ENCODE measurements around the gene LSAMP. TPM values are rescaled to one million over a fixed set of nuclear protein-coding genes. Genes with fewer than 3 reads are reported as not detected.

Gene LSAMP
- total RNA-seq, 1 experiment from 2014 or later, result 0.90 TPM

- no peak overlapping the region for H3K23ac ChIP-seq (ENCODE audit: insufficient read length, low read depth, low read length)
- Mint-ChIP-seq H3K27me3 (ENCODE audit: low read depth) (no peaks in the 10 kb centered on the region), H3K9me3 (no peaks in the 10 kb centered on the region), H3K27ac (no peak overlapping the region; a peak in 1 of 7 replicates), H3K36me3 (ENCODE audit: insufficient read depth in 1 of 3, low read depth in 3 of 3) (no peaks in the 10 kb centered on the region), H3K4me3 (no peak overlapping the region), H3K4me1 (peaks cover 14 to 29% of the 10 kb centered on the region in 2 experiments)
- no peaks in the 10 kb centered on the region for H3K4me1 ChIP-seq (ENCODE audit: insufficient read depth, low read length)
- no peak overlapping the region for H2BK5ac ChIP-seq (ENCODE audit: insufficient read length, low read length)
- no peak overlapping the region for H4K5ac ChIP-seq (ENCODE audit: insufficient read length, low read depth, low read length)
- no peak overlapping the region for H2BK120ac ChIP-seq (ENCODE audit: low read depth, low read length, poor library complexity, severe bottlenecking)
- no peak for DNase-seq
- H2BK15ac ChIP-seq (ENCODE audit: low read depth, low read length), result no peak overlapping the region
- no peak overlapping the region for H2AFZ ChIP-seq (ENCODE audit: low read length)
- H3K18ac ChIP-seq (ENCODE audit: insufficient read length, low read depth, low read length), result no peak overlapping the region
- no peak overlapping the region for H3K27ac ChIP-seq (ENCODE audit: insufficient read length, low read depth, low read length)
- H3T11ph ChIP-seq (ENCODE audit: low read length), result no peak overlapping the region
- H3K4me2 ChIP-seq (ENCODE audit: insufficient read depth, insufficient read length, low read length), result no peak overlapping the region
- no peaks in the 10 kb centered on the region for H3K9me3 ChIP-seq (ENCODE audit: control insufficient read depth, low read depth, low read length)
- no peak overlapping the region for H2BK12ac ChIP-seq (ENCODE audit: insufficient read length, low read depth, low read length)
- H2BK20ac ChIP-seq (ENCODE audit: low read depth, low read length, poor library complexity, severe bottlenecking), result no peak overlapping the region
- no peak overlapping the region for H3K4ac ChIP-seq (ENCODE audit: low read depth, low read length)
- H4K8ac ChIP-seq (replicated peaks; ENCODE audit: insufficient read length, low read depth, low read length), result no peak overlapping the region
- H3K9ac ChIP-seq (ENCODE audit: extremely low read depth, insufficient read length, low read length), result no peak overlapping the region
- TF ChIP-seq, protein P1, sequence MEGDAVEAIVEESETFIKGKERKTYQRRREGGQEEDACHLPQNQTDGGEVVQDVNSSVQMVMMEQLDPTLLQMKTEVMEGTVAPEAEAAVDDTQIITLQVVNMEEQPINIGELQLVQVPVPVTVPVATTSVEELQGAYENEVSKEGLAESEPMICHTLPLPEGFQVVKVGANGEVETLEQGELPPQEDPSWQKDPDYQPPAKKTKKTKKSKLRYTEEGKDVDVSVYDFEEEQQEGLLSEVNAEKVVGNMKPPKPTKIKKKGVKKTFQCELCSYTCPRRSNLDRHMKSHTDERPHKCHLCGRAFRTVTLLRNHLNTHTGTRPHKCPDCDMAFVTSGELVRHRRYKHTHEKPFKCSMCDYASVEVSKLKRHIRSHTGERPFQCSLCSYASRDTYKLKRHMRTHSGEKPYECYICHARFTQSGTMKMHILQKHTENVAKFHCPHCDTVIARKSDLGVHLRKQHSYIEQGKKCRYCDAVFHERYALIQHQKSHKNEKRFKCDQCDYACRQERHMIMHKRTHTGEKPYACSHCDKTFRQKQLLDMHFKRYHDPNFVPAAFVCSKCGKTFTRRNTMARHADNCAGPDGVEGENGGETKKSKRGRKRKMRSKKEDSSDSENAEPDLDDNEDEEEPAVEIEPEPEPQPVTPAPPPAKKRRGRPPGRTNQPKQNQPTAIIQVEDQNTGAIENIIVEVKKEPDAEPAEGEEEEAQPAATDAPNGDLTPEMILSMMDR (conservative IDR thresholded peaks at IDR 0.05), result no peak; the same call in 2 of the 3 replicates
- H2AK5ac ChIP-seq (ENCODE audit: insufficient read length, low read length), result no peak overlapping the region
- H3K27me3 ChIP-seq (ENCODE audit: insufficient read depth, low read length), result no peaks in the 10 kb centered on the region
- H4K20me1 ChIP-seq (ENCODE audit: control insufficient read depth, insufficient read depth, insufficient read length), result no peaks in the 10 kb centered on the region
- no peaks in the 10 kb centered on the region for H3K79me1 ChIP-seq (ENCODE audit: insufficient read depth, low read depth, low read length, poor library complexity, severe bottlenecking)
- H3K56ac ChIP-seq (ENCODE audit: insufficient read length, low read depth, low read length), result no peak overlapping the region
- no peak overlapping the region for H3K14ac ChIP-seq (ENCODE audit: insufficient read depth, low read length)
- no peaks in the 10 kb centered on the region for H3K79me2 ChIP-seq (ENCODE audit: insufficient read depth, low read length)
- no peaks in the 10 kb centered on the region for H3K23me2 ChIP-seq (ENCODE audit: insufficient read length, low read depth, low read length, poor library complexity, severe bottlenecking)
- WGBS (ENCODE audit: extremely low coverage, insufficient read length, low lambda C conversion rate), result no CpG with 5 or more reads among the region's 1 CpG
- no peak overlapping the region for H4K91ac ChIP-seq (ENCODE audit: insufficient read length, low read depth, low read length)
Measured at GRCh38 chr3:116034794-116035193, 410.5 kb downstream of the LSAMP start.
